Stomach (tissue), 9 donors: Measurements from ENCODE around the gene FHOD3. TPM values are rescaled to one million over a fixed set of nuclear protein-coding genes. Genes with fewer than 3 reads are reported as not detected.

Experiments used
- DNase-seq, 2 donors: peaks; one replicate each; pipeline versions ENCODE4 v3.0.0 to v3.0.0-alpha.2; 2013 to 2019
- H3K27ac ChIP-seq, 5 donors: fragments of 200-600 bp in 4 of 5; sonication (generic) in 4 of 5; one replicate each; pipeline ENCODE4 v1.5.1; 2013 to 2019; ENCODE audit warnings: mild to moderate bottlenecking in 1 of 5, moderate library complexity in 1 of 5
- H3K27me3 ChIP-seq, 3 donors: fragments of 200-600 bp; sonication (generic); one replicate each; pipeline ENCODE4 v1.5.1; 2017 to 2019; ENCODE audit warnings: mixed run types in 1 of 3
- H3K36me3 ChIP-seq, 4 donors: fragments of 200-600 bp; sonication (generic); 1 replicate in 3 of 4; 2 replicates in 1 of 4; pipeline ENCODE4 v1.5.1; 2016 to 2019
- H3K4me1 ChIP-seq, 4 donors: fragments of 200-600 bp; sonication (generic); one replicate each; pipeline ENCODE4 v1.5.1; 2016 to 2019
- H3K4me3 ChIP-seq, 4 donors: fragments of 200-600 bp; sonication (generic) in 3 of 4; one replicate each; pipeline ENCODE4 v1.5.1; 2016 to 2019; ENCODE audit warnings: mild to moderate bottlenecking in 1 of 4
- H3K9me3 ChIP-seq, 4 donors: fragments of 200-600 bp; sonication (generic); one replicate each; pipeline ENCODE4 v1.5.1; 2016 to 2019
- EP300 ChIP-seq: sonication (generic); formaldehyde crosslinking; IDR thresholded peaks from one replicate; pipeline ENCODE4 v1.6.1; 2017; ENCODE audit warnings: antibody characterized with exemption
- POLR2A ChIP-seq, 4 donors: fragments of 450-650 bp; IDR thresholded peaks; one replicate each; pipeline ENCODE4 v1.6.1; 2016; ENCODE audit warnings: antibody characterized with exemption in 4 of 4, control low read depth in 2 of 4, mild to moderate bottlenecking in 1 of 4, moderate library complexity in 1 of 4
- POLR2AphosphoS5 ChIP-seq, 3 donors: sonication (generic); formaldehyde crosslinking; IDR thresholded peaks; one replicate each; pipeline ENCODE4 v1.6.1; 2016; ENCODE audit warnings: antibody characterized with exemption in 3 of 3
- WGBS, 5 donors: extraction: QIAGEN DNeasy Blood & Tissue Kit in 3 of 5; methylation state at CpG; one replicate each; pipeline versions ENCODE4 v1.1.5 to v1.1.7; 2013 to 2018; 5-methylcytosine and 5-hydroxymethylcytosine counted together
- intact Hi-C: fragments of 100-400 bp; cut with DNase I; formaldehyde crosslinking; loops from one replicate; pipeline ENCODE4 v1.15.1; 2023; ENCODE audit warnings: low total_unique reads
- polyA plus RNA-seq, 3 donors: library from polyadenylated mRNA; stranded (reverse); fragments of 200-250 nt; gene quantifications; one replicate each; pipeline ENCODE4 v1.2.3, GENCODE V29; 2013
- total RNA-seq, 5 donors: library from RNA; depleted of rRNA; stranded (reverse); fragments of >200 nt; gene quantifications; one replicate each; pipeline versions ENCODE4 v1.1.0 to v1.2.3, GENCODE V29; 2014 to 2016
- TF ChIP-seq, protein P1 (sequence below), 7 experiments: fragments of 450-650 bp in 4 of 7; fragments of 200-600 bp in 3 of 7; sonication (generic) in 3 of 7; IDR thresholded peaks; one replicate each; pipeline ENCODE4 v1.5.1; 2016 to 2019; ENCODE audit warnings: antibody characterized with exemption in 7 of 7, control low read depth in 2 of 7, mild to moderate bottlenecking in 1 of 7
- donor health status: healthy with polysubstance abuse.
- donor health status: Bipolar disorder and iron deficiency.
- donor health status: healthy.

Gene FHOD3
- total and polyA plus RNA-seq, 8 donors, result under 0.01 to 9.1 (median 4.6) TPM

DNA sequence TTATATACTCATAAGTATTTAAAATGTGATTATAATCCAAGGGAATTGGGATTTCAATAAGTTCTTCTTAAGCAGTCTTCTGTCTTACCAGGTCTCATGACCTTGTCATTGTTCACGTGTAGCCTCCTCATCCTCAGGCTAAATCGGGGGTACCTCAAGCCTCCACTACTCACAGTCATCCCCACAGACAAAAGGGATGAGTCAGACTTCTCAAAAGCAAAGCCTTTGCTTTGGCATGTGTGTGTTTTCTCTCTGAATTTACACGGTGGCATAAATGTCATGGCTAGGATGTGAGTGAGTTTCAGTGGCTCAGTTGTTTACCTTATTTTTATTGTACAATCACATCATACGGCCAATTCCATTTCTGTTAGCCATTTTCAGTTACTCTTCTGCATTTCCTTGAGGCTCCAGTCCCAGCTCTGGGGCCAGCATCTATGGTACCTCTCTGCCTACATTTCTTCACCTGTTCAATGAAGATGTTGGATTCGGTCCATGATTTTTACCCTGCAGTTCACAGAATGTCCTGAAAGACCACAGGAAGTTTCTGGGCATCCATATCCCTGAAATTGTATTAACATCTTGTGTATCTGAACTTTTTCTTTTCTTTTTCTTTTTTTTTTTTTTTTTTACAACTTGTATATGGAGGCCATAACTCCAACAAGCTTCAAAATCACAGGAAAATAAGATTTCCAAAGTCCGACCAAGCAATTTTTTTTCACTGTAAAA lies 195.3 kb downstream of the FHOD3 start:
- Histone ChIP-seq H3K36me3 (no peaks in the 10 kb centered on the region), H3K4me1 (no peaks in the 10 kb centered on the region), H3K4me3 (no peak overlapping the region), H3K27me3 (peaks cover 0 to 6% (median 0%) of the 10 kb centered on the region in 3 donors), H3K27ac (no peak overlapping the region), H3K9me3 (no peaks in the 10 kb centered on the region)
- TF ChIP-seq, protein P1, sequence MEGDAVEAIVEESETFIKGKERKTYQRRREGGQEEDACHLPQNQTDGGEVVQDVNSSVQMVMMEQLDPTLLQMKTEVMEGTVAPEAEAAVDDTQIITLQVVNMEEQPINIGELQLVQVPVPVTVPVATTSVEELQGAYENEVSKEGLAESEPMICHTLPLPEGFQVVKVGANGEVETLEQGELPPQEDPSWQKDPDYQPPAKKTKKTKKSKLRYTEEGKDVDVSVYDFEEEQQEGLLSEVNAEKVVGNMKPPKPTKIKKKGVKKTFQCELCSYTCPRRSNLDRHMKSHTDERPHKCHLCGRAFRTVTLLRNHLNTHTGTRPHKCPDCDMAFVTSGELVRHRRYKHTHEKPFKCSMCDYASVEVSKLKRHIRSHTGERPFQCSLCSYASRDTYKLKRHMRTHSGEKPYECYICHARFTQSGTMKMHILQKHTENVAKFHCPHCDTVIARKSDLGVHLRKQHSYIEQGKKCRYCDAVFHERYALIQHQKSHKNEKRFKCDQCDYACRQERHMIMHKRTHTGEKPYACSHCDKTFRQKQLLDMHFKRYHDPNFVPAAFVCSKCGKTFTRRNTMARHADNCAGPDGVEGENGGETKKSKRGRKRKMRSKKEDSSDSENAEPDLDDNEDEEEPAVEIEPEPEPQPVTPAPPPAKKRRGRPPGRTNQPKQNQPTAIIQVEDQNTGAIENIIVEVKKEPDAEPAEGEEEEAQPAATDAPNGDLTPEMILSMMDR (IDR thresholded peaks at IDR 0.05), result no peak
- TF ChIP-seq POLR2AphosphoS5 (IDR thresholded peaks at IDR 0.05) (no peak), EP300 (no peak)
- 72 to 87% (median 82%) methylated on average over 6 of the region's 6 CpGs for WGBS, 5 donors
- DNase-seq, result no peak
- intact Hi-C loops, result no loop called here

DNA sequence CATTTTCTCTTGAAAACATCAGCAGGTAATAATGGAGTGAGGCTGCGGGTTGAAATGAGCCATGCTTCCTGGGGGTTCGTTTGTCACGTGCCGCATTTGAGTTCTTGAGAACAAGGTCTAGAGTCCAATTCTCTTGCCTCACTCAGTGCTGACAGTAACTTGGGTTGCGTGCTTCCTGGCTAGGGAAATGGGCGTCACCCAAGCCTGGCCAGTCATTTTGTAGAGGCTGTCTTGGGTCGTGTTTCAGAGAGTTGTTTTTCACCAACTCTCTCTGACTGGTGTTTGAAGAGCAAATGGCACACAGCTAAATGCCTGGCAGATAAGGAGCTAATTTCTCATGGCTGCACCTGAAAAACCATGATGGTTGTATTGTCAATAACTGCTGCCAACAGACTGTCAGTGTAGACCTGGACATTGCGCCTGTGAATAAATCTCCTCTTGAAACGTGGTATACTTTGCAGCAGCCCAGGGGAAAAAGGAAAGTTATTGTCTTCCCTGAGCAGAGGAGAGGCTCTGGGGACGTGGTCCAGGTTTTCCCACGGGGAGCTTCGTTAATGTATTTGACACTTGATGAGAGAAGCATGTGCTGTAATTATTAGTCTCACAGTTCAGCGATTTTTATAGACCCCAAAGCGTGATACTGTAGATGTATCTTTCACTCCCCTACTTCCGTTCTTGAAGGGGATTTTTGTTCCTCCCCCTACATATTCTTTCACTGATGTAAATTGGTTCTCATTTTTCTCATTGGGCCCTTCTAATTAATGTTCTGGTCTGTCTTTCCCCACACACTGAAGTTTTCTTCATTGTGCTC lies 196.0 kb downstream of the FHOD3 start:
- no peak overlapping the region for H3K4me3 ChIP-seq
- WGBS, 5 donors, result 48 to 58% (median 55%) methylated on average over 15 of the region's 15 CpGs
- H3K27ac ChIP-seq, result no peak overlapping the region
- peak in 1 of 2 donors; percentile 31 for DNase-seq
- no peaks in the 10 kb centered on the region for H3K36me3 ChIP-seq
- H3K27me3 ChIP-seq, result no peaks in the 10 kb centered on the region
- H3K4me1 ChIP-seq, result no peaks in the 10 kb centered on the region
- H3K9me3 ChIP-seq, result no peaks in the 10 kb centered on the region
- TF ChIP-seq POLR2AphosphoS5 (IDR thresholded peaks at IDR 0.05) (no peak), EP300 (no peak), POLR2A (IDR thresholded peaks at IDR 0.05) (no peak)
- TF ChIP-seq, protein P1 (IDR thresholded peaks at IDR 0.05), result no peak
- intact Hi-C loops, result no loop called here

DNA sequence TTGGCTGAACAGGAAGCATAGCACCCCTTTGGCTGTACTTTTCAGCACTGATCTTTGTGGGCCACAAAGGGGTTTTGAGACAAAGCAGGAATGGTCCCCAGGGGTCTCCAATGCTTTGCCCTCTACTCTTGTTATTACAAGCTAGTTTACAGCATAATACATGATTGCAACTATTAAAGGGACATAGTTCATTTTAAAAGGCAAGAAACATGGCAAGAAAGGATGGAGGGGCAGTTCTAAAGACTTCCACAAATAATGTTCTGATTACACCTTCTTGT lies 196.6 kb downstream of the FHOD3 start:
- DNase-seq, result no peak
- Histone ChIP-seq H3K9me3 (no peaks in the 10 kb centered on the region), H3K36me3 (no peaks in the 10 kb centered on the region), H3K27ac (no peak overlapping the region), H3K4me1 (no peaks in the 10 kb centered on the region), H3K4me3 (no peak overlapping the region), H3K27me3 (no peaks in the 10 kb centered on the region)
- intact Hi-C loops, result no loop called here
- TF ChIP-seq POLR2AphosphoS5 (IDR thresholded peaks at IDR 0.05) (no peak), POLR2A (IDR thresholded peaks at IDR 0.05) (no peak), EP300 (no peak)
- TF ChIP-seq, protein P1 (IDR thresholded peaks at IDR 0.05), result no peak

- DNase-seq, result no peak
- intact Hi-C loops, result no loop called here
- no peak overlapping the region for H3K27ac ChIP-seq
- TF ChIP-seq POLR2A (IDR thresholded peaks at IDR 0.05) (no peak), POLR2AphosphoS5 (IDR thresholded peaks at IDR 0.05) (no peak), EP300 (no peak)
- TF ChIP-seq, protein P1 (IDR thresholded peaks at IDR 0.05), result no peak
- no peak overlapping the region for H3K4me3 ChIP-seq
- H3K36me3 ChIP-seq, result no peaks in the 10 kb centered on the region
- H3K27me3 ChIP-seq, result no peaks in the 10 kb centered on the region
- no peaks in the 10 kb centered on the region for H3K4me1 ChIP-seq
- H3K9me3 ChIP-seq, result no peaks in the 10 kb centered on the region
These were observed 198.5 kb downstream of the FHOD3 start for GRCh38 chr18:36496022-36496421.
